ENCODE results near the gene BRAP.
"Not testable (repeated sequence)": the region's sequence is repeated elsewhere in the genome, so short reads cannot be mapped to it uniquely, and the experiment has no call there.

- not testable (repeated sequence) for TF ChIP-seq CTCF (IDR thresholded peaks at IDR 0.05; ENCODE audit: low read length); EZH2 (IDR thresholded peaks at IDR 0.05; ENCODE audit: borderline replicate concordance, low read length)
These were observed 67.9 kb downstream of the BRAP start for GRCh38 chr12:111617841-111618240.
